Smooth muscle cell (in vitro differentiated cells): ENCODE measurements around the gene WIPF3. TPM values are rescaled to one million over a fixed set of nuclear protein-coding genes. Genes with fewer than 3 reads are reported as not detected.

Experiments
- DNase-seq: peaks from one replicate; lab custom pipeline; 2025; ENCODE audit not compliant: unreplicated experiment; lab: John Stamatoyannopoulos, UW
- H2AFZ ChIP-seq: fragments of 200-600 bp; sonication (generic); 2 replicates; pipeline ENCODE4 v1.6.0; 2016; ENCODE audit warnings: antibody characterized with exemption, low read depth, mild to moderate bottlenecking
- H3F3A ChIP-seq: fragments of 200-600 bp; sonication (generic); 2 replicates; pipeline ENCODE4 v1.6.0; 2017; ENCODE audit warnings: antibody characterized with exemption, low read depth
- H3K27ac ChIP-seq: fragments of 200-600 bp; sonication (generic); 2 replicates; pipeline ENCODE4 v1.5.1; 2016; ENCODE audit warnings: low read depth, mild to moderate bottlenecking
- H3K27me3 ChIP-seq: fragments of 200-600 bp; sonication (generic); 2 replicates; pipeline ENCODE4 v1.6.1; 2016; ENCODE audit warnings: low read depth, mild to moderate bottlenecking
- H3K36me3 ChIP-seq: fragments of 200-600 bp; sonication (generic); 2 replicates; pipeline ENCODE4 v1.5.1; 2016; ENCODE audit warnings: low read depth
- H3K4me1 ChIP-seq: fragments of 200-600 bp; sonication (generic); 2 replicates; pipeline ENCODE4 v1.5.1; 2016; ENCODE audit warnings: low read depth
- H3K4me2 ChIP-seq: fragments of 200-600 bp; sonication (generic); 2 replicates; pipeline ENCODE4 v1.6.0; 2016; ENCODE audit warnings: mild to moderate bottlenecking
- H3K4me3 ChIP-seq: fragments of 200-600 bp; sonication (generic); 2 replicates; pipeline ENCODE4 v1.5.1; 2016; ENCODE audit warnings: mild to moderate bottlenecking
- H3K79me2 ChIP-seq: fragments of 200-600 bp; sonication (generic); 2 replicates; pipeline ENCODE4 v1.6.0; 2016; ENCODE audit warnings: low read depth, mild to moderate bottlenecking
- H3K9ac ChIP-seq: fragments of 200-600 bp; sonication (generic); 2 replicates; pipeline ENCODE4 v1.6.0; 2016; ENCODE audit warnings: low read depth
- H3K9me3 ChIP-seq: fragments of 200-600 bp; sonication (generic); replicated peaks from 2 replicates; pipeline ENCODE4 v1.5.1; 2016; ENCODE audit warnings: low read depth
- H4K20me1 ChIP-seq: fragments of 200-600 bp; sonication (generic); 2 replicates; pipeline ENCODE4 v1.6.0; 2016; ENCODE audit warnings: low read depth
- whole genome bisulfite sequencing: methylation state at CpG from one replicate; pipeline ENCODE4 v1.1.7; 2016; ENCODE audit warnings: low lambda C conversion rate; 5-methylcytosine and 5-hydroxymethylcytosine counted together
- polyA plus RNA-seq: library from polyadenylated mRNA; unstranded; fragments of >200 nt; fragmentation: Nextera tagmentation; extraction: Ambion mirVana; gene quantifications from 2 replicates; pipeline ENCODE4 v1.2.1, GENCODE V29; 2016
- total RNA-seq: library from RNA; depleted of rRNA; stranded (reverse); fragments of >200 nt; gene quantifications from 2 replicates; pipeline ENCODE4 v1.2.3, GENCODE V29; 2014
- TF ChIP-seq, protein P1 (sequence below): fragments of 200-600 bp; sonication (generic); IDR thresholded peaks from 2 replicates; pipeline ENCODE4 v1.5.1; 2017; ENCODE audit warnings: borderline replicate concordance, mild to moderate bottlenecking, antibody characterized with exemption; ENCODE audit not compliant: insufficient read depth, poor library complexity, severe bottlenecking

WIPF3 gene
- total and polyA plus RNA-seq, 2 experiments from 2014 or later: 0.22 TPM; not detected in 1

DNA sequence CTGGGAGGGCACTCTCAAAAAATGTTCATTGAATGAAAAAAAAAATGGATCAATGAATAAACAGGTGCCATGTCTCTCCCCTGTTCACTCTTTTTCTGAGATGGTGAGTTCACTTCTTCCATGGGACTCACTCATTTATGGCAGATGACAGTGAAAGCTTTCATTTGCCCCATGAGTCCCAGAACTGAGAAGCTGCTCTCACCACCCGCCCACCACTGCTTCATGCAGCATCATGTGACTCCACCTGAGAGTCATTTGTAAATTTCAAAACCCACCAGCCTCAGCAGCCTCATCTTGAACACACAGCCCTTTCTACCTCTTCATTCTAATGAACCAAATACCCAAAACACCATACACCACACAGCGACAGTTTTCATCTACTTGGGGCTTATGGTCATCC lies 118.4 kb downstream of the WIPF3 start:
- H3K79me2 ChIP-seq: no peaks in the 10 kb centered on the region
- no peak for DNase-seq
- H3K27ac ChIP-seq: no peak overlapping the region
- no peaks in the 10 kb centered on the region for H3K36me3 ChIP-seq
- H3K4me3 ChIP-seq: no peak overlapping the region
- 100% methylated on average over 2 of the region's 2 CpGs for WGBS
- no peaks in the 10 kb centered on the region for H3K9me3 ChIP-seq
- no peak overlapping the region for H3K9ac ChIP-seq
- no peaks in the 10 kb centered on the region for H3K27me3 ChIP-seq
- no peak overlapping the region for H2AFZ ChIP-seq
- peaks cover 44% of the 10 kb centered on the region for H4K20me1 ChIP-seq
- no peaks in the 10 kb centered on the region for H3F3A ChIP-seq
- TF ChIP-seq, protein P1, sequence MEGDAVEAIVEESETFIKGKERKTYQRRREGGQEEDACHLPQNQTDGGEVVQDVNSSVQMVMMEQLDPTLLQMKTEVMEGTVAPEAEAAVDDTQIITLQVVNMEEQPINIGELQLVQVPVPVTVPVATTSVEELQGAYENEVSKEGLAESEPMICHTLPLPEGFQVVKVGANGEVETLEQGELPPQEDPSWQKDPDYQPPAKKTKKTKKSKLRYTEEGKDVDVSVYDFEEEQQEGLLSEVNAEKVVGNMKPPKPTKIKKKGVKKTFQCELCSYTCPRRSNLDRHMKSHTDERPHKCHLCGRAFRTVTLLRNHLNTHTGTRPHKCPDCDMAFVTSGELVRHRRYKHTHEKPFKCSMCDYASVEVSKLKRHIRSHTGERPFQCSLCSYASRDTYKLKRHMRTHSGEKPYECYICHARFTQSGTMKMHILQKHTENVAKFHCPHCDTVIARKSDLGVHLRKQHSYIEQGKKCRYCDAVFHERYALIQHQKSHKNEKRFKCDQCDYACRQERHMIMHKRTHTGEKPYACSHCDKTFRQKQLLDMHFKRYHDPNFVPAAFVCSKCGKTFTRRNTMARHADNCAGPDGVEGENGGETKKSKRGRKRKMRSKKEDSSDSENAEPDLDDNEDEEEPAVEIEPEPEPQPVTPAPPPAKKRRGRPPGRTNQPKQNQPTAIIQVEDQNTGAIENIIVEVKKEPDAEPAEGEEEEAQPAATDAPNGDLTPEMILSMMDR: no peak
- H3K4me2 ChIP-seq: no peak overlapping the region
- no peaks in the 10 kb centered on the region for H3K4me1 ChIP-seq

DNA sequence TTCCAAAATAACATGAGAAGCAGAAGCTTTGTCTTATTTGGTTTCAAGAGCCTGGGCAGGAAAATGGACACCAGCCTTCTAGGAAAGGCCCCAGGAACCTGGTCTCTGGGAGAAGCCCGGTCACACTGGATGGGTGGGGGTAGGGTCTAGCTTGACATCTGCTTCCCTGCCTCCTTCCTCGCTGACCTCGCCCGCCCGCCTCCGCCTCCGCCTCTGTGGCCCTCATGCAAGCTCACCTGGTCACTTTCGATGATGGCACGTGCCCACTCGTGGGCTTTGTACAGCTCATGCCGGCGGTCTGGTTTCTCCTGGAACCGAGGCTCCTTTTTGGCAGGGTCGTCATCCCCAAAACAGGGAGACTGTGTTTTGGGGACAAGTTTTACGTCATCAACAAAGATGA lies 119.9 kb downstream of the WIPF3 start:
- H3K9me3 ChIP-seq: no peaks in the 10 kb centered on the region
- peaks cover 43% of the 10 kb centered on the region for H4K20me1 ChIP-seq
- H3K4me1 ChIP-seq: no peaks in the 10 kb centered on the region
- TF ChIP-seq, protein P1: no peak
- H3K4me3 ChIP-seq: no peak overlapping the region
- WGBS: 97% methylated on average over 15 of the region's 15 CpGs
- H3K27ac ChIP-seq: no peak overlapping the region
- no peaks in the 10 kb centered on the region for H3K36me3 ChIP-seq
- H3K27me3 ChIP-seq: no peaks in the 10 kb centered on the region
- no peak overlapping the region for H3K9ac ChIP-seq
- H3K79me2 ChIP-seq: no peaks in the 10 kb centered on the region
- H3K4me2 ChIP-seq: no peak overlapping the region
- H2AFZ ChIP-seq: no peak overlapping the region
- DNase-seq: no peak
- no peaks in the 10 kb centered on the region for H3F3A ChIP-seq

DNA sequence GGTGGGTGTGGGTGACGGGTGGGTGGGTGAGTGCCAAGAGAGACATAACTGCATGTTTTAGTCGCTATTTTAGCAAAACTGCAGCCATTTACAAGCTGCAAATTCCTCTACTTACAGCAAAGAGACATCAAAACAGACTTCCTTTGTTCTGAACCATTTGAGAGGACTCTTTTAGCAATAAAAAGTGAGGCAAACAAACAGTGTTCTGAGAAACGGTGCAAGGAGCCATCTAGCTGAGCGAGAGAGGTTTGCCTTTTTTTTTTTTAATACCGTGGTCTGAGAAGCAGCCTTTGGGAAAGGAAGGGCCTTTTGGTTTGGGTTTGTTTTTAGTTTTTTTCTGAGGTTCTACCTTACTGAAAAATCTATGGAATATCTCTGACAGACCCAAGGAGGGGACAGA lies 120.4 kb downstream of the WIPF3 start:
- Histone ChIP-seq H4K20me1 (peaks cover 43% of the 10 kb centered on the region), H3K36me3 (no peaks in the 10 kb centered on the region), H3K27ac (no peak overlapping the region), H3K4me1 (no peaks in the 10 kb centered on the region), H2AFZ (no peak overlapping the region), H3K79me2 (no peaks in the 10 kb centered on the region), H3K4me3 (no peak overlapping the region), H3K4me2 (no peak overlapping the region), H3K27me3 (no peaks in the 10 kb centered on the region), H3F3A (no peaks in the 10 kb centered on the region), H3K9ac (no peak overlapping the region), H3K9me3 (no peaks in the 10 kb centered on the region)
- DNase-seq: no peak
- 63% methylated on average over 5 of the region's 5 CpGs for WGBS
- TF ChIP-seq, protein P1: no peak

DNA sequence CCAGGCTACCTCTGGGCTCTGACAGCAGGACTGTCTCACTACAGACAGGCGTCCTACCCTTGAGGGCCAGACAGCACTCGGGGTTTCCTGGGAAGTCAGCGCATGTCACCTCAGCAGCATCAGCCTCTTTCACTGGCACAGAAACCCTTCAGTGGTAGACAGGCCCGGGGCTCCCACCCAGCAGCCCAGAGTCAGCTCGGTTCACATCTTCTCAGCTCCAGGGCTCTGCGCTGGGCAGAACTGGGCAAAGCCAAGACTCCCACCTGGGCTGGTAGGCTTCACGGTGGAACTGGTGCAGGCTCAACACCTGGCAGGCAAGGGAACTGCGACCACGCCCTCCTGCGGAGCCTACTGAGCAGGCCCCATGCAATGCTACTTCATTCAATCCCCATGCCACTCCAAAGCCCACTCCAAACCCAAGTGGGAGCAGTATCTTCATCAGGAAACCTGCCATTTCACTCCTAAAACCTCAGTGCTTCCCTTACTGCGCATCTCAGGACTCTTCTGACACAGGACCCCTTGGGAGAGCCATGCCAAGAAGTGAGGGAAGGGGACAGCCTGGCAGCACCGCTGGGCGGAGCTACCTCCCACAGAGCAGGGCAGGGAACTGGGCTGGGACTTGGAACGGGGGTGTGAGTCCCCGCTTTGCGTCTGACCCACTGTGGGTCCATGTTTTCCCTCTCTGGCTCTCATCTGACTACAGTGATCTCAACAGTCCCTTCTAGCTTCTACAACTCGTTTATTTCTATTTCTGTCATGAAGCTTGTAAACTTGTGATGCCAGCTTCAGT lies 122.9 kb downstream of the WIPF3 start:
- TF ChIP-seq, protein P1: no peak
- H3K9me3 ChIP-seq: no peaks in the 10 kb centered on the region
- H3K9ac ChIP-seq: no peak overlapping the region
- H2AFZ ChIP-seq: no peak overlapping the region
- H3K27ac ChIP-seq: no peak overlapping the region
- no peaks in the 10 kb centered on the region for H3F3A ChIP-seq
- 93% methylated on average over 17 of the region's 17 CpGs for WGBS
- H3K4me3 ChIP-seq: no peak overlapping the region
- H4K20me1 ChIP-seq: peaks cover 42% of the 10 kb centered on the region
- no peak overlapping the region for H3K4me2 ChIP-seq
- H3K36me3 ChIP-seq: no peaks in the 10 kb centered on the region
- DNase-seq: no peak
- no peaks in the 10 kb centered on the region for H3K79me2 ChIP-seq
- no peaks in the 10 kb centered on the region for H3K27me3 ChIP-seq
- H3K4me1 ChIP-seq: no peaks in the 10 kb centered on the region
